ENCODE measurements around the gene ZNF302. TPM values are rescaled to one million over a fixed set of nuclear protein-coding genes. Genes with fewer than 3 reads are reported as not detected.

Gene ZNF302
- total RNA-seq, 4 donors from 2014 or later = 25.7 to 34.1 (median 27.7) TPM

DNA sequence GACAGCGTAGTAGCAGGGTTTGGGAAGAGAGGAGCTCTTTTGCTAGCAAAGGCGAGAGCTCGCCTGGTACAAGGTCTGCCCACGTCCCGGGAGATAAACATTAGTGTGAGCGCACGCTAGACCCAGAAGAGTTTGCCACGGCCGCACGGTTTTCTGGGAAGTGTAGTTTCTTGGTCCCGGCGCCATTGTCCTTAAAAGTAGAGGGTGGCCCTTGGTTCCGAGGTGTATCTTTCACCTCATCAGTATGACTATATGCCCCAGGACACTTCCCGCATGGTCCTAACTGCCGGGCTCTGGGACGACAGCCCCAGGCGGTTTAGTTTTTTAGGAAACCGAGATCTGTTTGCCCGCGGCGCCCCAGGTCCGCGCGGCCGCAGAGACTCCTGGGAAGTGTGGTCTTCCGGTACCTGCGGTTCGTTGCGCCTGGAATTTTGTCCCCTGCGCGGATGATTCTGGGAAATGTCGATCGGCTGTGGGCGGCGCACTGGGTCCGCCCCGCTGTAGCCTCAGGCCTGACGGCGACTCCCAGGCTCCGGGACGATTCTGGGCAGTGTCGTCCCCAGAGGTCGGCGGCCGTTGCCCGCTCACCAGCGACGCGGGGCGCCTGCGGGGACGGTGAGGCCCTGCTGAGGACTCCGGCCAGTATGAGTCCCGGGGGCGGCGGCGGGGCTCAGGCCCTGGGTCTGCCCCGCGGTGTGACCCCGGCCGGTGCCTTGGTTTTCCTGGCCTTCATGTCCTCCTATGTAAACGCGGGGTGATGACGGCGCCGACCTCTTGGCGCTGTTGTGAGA, 56.5 kb downstream of the ZNF302 start, which contains the start of gene ZNF181:
ZNF181 (plus strand) TSS at position 498 of the 791 bp plus-strand sequence. CDS start 795 bp downstream, outside the sequence.
- TF ChIP-seq, protein P1, sequence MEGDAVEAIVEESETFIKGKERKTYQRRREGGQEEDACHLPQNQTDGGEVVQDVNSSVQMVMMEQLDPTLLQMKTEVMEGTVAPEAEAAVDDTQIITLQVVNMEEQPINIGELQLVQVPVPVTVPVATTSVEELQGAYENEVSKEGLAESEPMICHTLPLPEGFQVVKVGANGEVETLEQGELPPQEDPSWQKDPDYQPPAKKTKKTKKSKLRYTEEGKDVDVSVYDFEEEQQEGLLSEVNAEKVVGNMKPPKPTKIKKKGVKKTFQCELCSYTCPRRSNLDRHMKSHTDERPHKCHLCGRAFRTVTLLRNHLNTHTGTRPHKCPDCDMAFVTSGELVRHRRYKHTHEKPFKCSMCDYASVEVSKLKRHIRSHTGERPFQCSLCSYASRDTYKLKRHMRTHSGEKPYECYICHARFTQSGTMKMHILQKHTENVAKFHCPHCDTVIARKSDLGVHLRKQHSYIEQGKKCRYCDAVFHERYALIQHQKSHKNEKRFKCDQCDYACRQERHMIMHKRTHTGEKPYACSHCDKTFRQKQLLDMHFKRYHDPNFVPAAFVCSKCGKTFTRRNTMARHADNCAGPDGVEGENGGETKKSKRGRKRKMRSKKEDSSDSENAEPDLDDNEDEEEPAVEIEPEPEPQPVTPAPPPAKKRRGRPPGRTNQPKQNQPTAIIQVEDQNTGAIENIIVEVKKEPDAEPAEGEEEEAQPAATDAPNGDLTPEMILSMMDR (IDR thresholded peaks at IDR 0.05; ENCODE audit: low read depth) = no peak

DNA sequence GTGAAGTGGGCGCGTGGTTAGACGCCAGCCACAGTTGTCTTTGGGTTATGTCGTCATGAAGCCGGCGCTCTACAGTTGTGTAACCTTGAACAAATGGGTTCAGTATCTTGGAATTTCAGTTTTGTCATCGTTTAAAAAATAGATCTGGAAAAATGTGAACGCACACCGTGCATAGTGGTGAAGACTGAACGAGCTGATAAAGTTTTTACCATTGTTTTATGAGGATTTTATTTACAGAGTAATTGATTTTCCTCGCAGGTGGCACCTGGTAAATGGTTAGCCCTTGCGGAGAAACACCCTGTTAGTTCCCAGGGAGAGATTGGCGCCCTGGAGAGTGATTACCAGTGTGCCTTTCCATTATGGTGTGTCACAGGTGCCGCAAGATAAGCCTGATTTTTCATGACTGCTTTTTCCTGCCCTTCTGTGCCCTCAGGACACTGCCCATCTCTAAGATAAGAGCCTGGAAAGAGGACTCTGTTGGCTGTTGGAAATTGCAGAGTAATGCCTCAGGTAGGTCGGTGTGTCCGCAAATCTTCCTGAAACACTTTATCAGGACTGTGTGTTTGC, 57.1 kb downstream of the ZNF302 start:
- TF ChIP-seq, protein P1 (IDR thresholded peaks at IDR 0.05; ENCODE audit: low read depth) = no peak

Small RNAs within 50 kb of the gene (small RNA-seq; reads per million reads assigned to genes)
- gene RF00611 = not detected

Other genes starting within 250 kb of the ZNF302 start
- gene UBA2, start 249.3 kb upstream of the ZNF302 start, total RNA-seq = 100 to 1,000 TPM; 113 to 245 (median 197) TPM
- gene WTIP, start 195.9 kb upstream of the ZNF302 start, total RNA-seq = 10 to 100 TPM in 3 of 4 donors, 1 to 10 TPM in 1; 6.5 to 17.9 (median 16.9) TPM
- 1 to 10 TPM in 3 of 4 donors, under 1 TPM in 1; 0.17 to 3.2 (median 2.1) TPM for gene SCGB2B2, start 519 bp upstream of the ZNF302 start, total RNA-seq
- 10 to 100 TPM; 17.3 to 23.3 (median 21.0) TPM for gene ZNF181, start 56.6 kb downstream of the ZNF302 start, total RNA-seq
- gene ZNF599, start 95.5 kb downstream of the ZNF302 start, total RNA-seq = 1 to 10 TPM; 4.1 to 5.8 (median 5.7) TPM
- 1 to 10 TPM; 1.8 to 3.4 (median 2.4) TPM for gene ZNF30, start 249.2 kb downstream of the ZNF302 start, total RNA-seq

All from subcutaneous adipose tissue (tissue), 4 donors.